Muscle of arm (tissue), 14 donors: ENCODE data around the gene TPRN. TPM values are rescaled to one million over a fixed set of nuclear protein-coding genes. Genes with fewer than 3 reads are reported as not detected.
"Not testable (repeated sequence)": the region's sequence is repeated elsewhere in the genome, so short reads cannot be mapped to it uniquely, and the experiment has no call there.

Experiments used
- DNase-seq: peaks from one replicate; pipeline ENCODE4 v3.0.0-alpha.2; 2013
- long read RNA-seq, 11 donors: transcript quantifications; one replicate each; lab custom pipeline, GENCODE V29; 2026
- polyA plus RNA-seq, 12 donors: library from polyadenylated mRNA; unstranded; fragments of 120-200 nt; gene quantifications; one replicate each; pipeline ENCODE4 v1.2.1, GENCODE V29; 2013; ENCODE audit not compliant: insufficient read length in 12 of 12

The TPRN gene, protein sequence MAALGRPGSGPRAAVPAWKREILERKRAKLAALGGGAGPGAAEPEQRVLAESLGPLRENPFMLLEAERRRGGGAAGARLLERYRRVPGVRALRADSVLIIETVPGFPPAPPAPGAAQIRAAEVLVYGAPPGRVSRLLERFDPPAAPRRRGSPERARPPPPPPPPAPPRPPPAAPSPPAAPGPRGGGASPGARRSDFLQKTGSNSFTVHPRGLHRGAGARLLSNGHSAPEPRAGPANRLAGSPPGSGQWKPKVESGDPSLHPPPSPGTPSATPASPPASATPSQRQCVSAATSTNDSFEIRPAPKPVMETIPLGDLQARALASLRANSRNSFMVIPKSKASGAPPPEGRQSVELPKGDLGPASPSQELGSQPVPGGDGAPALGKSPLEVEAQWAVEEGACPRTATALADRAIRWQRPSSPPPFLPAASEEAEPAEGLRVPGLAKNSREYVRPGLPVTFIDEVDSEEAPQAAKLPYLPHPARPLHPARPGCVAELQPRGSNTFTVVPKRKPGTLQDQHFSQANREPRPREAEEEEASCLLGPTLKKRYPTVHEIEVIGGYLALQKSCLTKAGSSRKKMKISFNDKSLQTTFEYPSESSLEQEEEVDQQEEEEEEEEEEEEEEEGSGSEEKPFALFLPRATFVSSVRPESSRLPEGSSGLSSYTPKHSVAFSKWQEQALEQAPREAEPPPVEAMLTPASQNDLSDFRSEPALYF
- polyA plus RNA-seq = 10 to 100 TPM in 2 of 12 donors, 1 to 10 TPM in 9, not detected in 1; 4.2 to 10.4 (median 7.9) TPM
- long read RNA-seq, donor 1, transcript TPRN-202 (4 exons, 2,661 nt) = major isoform, 13 of 14 reads
- long read RNA-seq, donor 1, partial matches to known transcripts = 0 of 14 reads
- long read RNA-seq, donor 1, other reads (novel, unspliced or antisense) = 0 of 14 reads
- long read RNA-seq, donor 2, partial matches to known transcripts = 0 of 1 reads
- long read RNA-seq, donor 2, other reads (novel, unspliced or antisense) = 0 of 1 reads
- long read RNA-seq, donor 3, partial matches to known transcripts = 0 of 2 reads
- long read RNA-seq, donor 3, other reads (novel, unspliced or antisense) = 0 of 2 reads
- long read RNA-seq, donor 4, partial matches to known transcripts = 0 of 1 reads
- long read RNA-seq, donor 4, other reads (novel, unspliced or antisense) = 0 of 1 reads
- long read RNA-seq, donor 5 = 0 reads
- long read RNA-seq, donor 6, partial matches to known transcripts = 0 of 7 reads
- long read RNA-seq, donor 6, other reads (novel, unspliced or antisense) = 6 of 7 reads
- long read RNA-seq, donor 7, partial matches to known transcripts = 0 of 2 reads
- long read RNA-seq, donor 7, other reads (novel, unspliced or antisense) = 0 of 2 reads
- long read RNA-seq, donor 8, partial matches to known transcripts = 0 of 2 reads
- long read RNA-seq, donor 8, other reads (novel, unspliced or antisense) = 0 of 2 reads
- long read RNA-seq, donor 9, partial matches to known transcripts = 0 of 1 reads
- long read RNA-seq, donor 9, other reads (novel, unspliced or antisense) = 0 of 1 reads
- long read RNA-seq, donor 10, transcript TPRN-202 (4 exons, 2,661 nt) = major isoform, 6 of 6 reads
- long read RNA-seq, donor 10, partial matches to known transcripts = 0 of 6 reads
- long read RNA-seq, donor 10, other reads (novel, unspliced or antisense) = 0 of 6 reads
- long read RNA-seq, donor 11, partial matches to known transcripts = 0 of 4 reads
- long read RNA-seq, donor 11, other reads (novel, unspliced or antisense) = 0 of 4 reads

DNA sequence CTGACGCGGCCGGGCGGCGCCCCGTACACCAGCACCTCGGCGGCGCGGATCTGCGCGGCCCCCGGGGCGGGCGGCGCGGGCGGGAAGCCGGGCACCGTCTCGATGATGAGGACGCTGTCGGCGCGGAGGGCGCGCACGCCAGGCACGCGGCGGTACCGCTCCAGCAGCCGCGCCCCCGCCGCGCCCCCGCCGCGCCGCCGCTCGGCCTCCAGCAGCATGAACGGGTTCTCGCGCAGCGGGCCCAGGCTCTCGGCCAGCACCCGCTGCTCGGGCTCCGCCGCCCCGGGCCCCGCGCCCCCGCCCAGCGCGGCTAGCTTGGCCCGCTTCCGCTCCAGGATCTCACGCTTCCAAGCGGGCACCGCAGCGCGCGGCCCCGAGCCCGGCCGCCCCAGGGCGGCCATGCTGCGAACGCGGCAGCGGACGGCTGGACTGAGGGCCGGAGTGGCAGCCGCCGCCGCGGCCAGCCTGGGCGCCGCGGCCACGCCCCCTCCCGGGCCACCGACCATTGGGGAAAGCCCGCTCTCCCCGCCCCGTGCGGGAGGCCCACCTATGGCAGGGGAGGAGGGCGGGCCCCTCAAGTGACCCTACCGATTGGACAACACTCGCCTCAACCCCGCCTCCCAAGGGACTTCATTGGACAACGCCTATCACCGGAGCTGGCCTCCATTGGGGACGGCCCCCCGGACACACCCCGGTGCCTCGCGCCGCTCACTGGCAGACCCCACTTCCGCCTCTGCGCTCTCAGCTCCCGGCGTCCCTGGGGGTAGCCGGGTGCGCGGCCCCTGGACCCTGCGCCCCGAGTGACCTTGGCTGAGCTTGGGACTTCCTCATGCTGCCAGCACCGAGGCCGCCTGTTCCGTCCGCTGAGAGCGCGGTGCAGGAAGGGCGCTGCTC, at the start of gene TPRN:
Gene TPRN, minus strand, starts transcription at position 431 of the 894 bp plus-strand sequence. Its CDS starts 30 bp downstream, at position 401.
- DNase-seq = peak; percentile 96

DNA sequence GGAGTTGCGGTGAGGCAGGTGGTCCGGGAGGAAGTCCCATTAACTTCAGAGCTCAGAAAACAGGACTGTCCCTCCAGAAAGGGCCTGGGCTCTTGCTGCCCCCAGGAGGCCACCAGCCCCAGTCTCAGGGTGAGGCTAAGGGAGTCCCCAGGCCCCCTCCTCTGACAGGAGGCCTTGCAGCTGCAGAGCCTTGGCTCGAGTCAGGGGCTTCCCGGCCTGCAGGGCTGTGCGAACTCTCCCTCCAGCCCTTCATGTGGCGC, 47.3 kb upstream of the TPRN start:
- DNase-seq = no peak

DNA sequence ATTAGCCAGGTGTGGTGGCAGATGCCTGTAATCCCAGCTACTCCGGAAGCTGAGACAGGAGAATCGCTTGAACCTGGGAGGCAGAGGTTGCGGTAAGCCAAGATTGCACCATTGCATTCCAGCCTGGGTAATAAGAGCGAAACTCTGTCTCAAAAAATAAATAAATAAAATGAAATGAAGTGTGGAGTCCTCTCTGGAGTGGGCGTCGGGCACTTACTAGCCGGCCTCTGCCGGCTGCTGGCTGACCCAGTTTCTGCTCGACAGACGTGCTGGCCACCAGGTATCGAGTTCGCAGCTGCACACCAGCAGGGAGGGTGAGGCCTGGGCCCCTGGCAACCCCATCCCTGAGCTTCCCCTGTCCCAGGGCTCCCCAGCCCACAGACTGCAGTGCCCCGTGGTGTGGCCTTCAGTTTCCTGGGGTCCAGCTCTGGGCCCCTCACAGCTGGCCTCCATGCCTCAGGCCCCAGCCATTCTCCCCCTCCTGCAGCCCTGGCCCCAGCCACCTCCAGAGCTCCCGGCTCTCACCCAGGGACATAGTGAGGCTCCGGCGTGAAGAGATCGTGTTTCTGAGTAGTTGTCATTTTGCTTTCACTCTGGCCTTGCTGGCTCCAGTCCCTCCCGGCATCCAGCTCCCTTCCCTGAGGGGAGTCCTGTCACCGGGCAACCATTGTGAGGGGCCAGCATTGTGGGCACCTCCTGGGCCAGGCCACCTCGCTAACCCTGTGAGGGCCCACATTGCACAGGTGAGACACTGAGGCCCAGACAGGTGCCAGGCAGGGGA, 46.8 kb upstream of the TPRN start:
- DNase-seq = no peak

DNA sequence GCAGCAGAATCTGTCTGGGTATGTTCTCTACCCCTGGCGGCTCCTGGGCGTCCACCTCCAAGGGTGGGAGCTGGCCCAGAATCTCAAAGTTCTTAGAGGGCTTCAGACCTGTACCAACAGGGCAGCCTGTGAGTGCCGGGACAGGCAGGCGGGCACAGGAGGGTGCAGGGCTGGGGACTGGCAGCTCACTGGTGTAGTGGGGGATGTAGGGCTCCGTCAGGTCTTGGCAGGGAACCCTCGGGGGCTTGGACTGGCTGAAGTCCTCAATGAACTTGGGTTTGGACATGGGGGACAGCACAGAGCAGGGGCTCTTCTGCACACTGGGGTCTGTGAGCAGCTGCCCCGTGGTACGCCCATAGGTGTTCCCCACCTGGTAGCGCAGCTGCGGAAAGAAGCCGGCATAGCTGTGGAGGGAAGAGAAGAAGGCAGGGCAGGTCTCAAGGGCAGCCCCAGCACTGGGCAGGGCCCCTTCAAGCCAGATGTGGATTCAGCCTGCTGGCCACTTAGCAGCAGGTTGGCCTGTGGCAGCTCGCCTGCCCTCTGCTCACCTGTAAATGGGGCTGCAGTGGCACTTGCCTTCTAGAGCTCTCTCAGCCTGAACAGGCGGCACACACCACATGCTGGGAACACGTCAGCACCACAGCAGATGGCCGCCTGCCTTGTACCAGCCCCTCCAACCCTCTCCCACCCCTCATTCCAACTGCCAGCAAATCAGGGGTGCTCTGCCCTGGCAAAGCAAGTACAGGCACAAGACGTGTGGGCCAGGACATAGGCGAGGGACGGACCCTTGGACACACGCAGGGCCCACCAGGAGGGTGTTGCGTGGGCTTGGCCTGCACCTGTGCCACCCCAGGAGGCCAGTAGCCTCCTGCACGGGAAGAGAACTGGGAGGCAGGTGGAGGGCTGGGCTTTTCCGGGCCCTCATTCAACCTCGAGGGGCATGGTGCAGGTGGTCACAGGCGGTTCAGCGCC, 45.2 kb upstream of the TPRN start:
- no peak for DNase-seq

DNA sequence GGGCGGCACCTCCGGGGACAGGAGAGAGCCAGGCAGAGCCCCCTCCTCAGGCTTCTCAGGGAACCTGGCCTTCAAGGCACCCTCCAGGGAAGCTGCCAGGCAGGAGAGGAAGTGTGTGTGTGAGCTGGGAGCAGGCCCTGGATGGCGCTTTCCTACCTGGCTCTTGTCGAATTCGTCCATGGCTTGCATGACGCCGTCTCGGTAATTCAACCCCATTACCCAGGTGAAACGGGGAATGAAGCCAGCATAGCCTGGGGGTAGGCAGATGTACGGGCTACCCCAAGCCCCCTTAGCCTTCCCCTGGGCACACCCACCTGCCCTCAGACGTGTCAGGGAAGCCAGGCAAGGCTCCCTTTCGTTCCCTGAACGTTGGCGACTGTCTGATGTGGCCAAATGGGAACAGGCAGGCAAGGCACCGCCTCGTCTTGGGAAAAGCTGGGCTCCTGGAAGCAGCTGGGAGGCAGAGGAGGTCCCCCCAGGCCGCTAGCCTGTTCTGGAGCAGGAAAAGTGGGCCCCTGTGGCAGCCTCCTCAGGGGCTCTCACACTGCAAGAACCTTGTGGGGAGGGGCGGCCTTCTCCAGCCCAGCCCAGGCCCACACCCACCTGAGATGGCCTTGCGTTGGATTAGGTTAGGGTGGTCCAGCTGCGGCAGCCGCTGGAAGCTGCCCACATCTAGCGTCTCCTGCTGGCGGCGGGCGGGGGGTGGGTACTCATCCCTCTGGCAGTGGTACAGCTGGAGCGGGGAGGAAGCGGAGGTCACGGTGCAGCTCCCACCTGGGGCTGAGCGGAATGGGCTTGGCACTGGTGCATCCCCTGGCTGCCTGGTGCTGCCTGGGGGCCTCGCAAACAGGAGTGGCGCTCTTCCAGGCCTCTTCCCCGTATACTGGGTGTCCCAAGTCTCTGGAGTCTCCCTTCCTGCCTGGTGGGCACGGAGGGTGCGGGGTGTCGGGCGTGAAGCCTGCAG, 44.2 kb upstream of the TPRN start:
- no peak for DNase-seq

DNA sequence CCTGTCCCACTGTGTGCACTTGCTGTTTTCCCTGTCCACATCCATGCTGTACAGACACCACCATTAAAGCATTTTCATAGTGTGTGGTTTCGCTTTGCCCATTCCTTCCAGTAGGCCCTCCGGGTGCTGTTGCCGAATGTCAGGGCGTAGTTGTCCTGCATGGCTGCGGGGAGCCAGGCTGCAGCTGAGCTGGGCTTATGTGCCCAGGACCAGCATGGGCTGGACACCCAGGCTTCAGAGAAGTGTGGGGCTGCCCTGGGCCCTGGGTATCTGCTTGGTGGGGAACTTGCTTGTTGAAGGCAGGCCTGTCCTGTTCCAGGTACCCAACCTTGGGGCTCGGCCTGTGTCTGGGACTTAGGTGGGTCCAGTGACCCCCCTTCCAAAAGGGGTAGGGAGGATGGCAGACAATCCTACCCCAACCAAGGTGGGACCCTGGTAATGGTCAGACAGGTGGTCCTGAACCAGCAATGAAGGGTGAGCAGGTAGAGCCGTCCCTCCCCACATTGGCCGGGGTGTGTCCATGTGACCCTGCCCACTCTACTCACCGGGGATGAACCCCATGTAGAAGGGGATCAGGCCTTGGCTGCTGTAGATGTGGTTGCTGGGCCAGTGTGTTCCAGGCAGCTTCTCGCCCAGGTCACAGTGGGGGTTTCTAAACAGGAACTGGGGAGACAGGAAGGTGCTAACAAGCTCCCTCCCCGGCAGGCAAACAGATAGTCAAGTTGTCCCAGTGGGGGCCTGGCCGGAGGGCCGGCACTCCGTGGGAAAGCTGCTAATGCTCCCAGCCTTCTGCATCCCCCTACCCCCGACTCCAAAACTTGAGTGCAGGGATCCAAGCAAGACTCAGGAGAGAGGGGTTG, 43.3 kb upstream of the TPRN start:
- no peak for DNase-seq

DNA sequence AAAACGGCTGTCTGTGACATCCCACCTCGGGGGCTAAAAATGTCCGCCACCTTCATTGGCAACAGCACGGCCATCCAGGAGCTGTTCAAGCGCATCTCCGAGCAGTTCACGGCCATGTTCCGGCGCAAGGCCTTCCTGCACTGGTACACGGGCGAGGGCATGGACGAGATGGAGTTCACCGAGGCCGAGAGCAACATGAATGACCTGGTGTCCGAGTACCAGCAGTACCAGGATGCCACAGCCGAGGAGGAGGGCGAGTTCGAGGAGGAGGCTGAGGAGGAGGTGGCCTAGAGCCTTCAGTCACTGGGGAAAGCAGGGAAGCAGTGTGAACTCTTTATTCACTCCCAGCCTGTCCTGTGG, 42.7 kb upstream of the TPRN start:
- not testable (repeated sequence) for DNase-seq

DNA sequence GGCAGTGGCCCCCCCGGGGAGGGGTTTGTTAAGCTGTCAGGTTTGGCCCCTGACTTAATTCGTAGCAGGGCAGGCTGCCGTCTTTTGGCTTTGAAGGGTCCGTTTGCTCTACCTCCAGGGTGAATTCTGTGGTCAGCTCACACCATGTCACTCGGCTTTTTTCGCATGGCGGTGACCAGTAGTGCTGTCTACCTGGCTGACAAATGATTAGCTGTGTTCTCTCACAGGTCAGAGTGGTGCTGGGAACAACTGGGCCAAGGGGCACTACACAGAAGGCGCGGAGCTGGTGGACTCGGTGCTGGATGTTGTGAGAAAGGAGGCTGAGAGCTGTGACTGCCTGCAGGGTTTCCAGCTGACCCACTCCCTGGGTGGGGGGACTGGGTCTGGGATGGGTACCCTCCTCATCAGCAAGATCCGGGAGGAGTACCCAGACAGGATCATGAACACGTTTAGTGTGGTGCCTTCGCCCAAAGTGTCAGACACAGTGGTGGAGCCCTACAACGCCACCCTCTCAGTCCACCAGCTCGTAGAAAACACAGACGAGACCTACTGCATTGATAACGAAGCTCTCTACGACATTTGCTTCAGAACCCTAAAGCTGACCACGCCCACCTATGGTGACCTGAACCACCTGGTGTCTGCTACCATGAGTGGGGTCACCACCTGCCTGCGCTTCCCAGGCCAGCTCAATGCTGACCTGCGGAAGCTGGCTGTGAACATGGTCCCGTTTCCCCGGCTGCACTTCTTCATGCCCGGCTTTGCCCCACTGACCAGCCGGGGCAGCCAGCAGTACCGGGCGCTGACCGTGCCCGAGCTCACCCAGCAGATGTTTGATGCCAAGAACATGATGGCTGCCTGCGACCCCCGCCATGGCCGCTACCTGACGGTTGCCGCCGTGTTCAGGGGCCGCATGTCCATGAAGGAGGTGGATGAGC, 42.0 kb upstream of the TPRN start:
- no peak for DNase-seq

DNA sequence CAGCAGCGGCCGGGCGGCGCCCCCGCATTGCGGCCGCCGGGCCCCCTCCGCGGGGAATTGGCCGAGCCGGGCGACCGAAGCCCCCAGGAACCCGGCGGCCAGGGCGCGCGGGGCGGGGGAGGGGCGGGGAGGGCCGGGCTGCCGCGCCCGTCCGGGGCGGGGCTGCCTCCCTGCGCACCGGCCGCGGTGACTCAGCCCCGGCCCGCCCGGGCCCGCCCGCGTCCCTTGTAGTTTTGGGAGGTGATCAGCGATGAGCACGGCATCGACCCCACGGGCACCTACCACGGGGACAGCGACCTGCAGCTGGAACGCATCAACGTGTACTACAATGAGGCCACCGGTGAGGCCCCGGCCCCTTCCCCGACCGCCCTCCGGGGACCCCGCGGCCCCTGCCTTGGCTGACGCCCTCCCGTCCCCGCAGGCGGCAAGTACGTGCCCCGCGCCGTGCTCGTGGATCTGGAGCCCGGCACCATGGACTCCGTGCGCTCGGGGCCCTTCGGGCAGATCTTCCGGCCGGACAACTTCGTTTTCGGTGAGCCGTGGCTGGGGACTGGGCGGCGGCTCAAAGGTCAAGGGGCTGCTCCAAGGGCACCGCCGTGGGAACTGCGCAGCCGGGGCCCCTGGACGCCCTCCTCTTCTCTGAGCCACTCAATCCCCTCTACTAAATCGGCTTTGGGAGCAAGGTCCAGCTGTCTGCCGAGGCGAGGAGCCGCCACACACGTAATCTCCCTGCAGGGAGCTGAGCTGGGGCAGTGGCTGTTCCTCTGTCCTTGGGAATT, 41.1 kb upstream of the TPRN start:
- no peak for DNase-seq

DNA sequence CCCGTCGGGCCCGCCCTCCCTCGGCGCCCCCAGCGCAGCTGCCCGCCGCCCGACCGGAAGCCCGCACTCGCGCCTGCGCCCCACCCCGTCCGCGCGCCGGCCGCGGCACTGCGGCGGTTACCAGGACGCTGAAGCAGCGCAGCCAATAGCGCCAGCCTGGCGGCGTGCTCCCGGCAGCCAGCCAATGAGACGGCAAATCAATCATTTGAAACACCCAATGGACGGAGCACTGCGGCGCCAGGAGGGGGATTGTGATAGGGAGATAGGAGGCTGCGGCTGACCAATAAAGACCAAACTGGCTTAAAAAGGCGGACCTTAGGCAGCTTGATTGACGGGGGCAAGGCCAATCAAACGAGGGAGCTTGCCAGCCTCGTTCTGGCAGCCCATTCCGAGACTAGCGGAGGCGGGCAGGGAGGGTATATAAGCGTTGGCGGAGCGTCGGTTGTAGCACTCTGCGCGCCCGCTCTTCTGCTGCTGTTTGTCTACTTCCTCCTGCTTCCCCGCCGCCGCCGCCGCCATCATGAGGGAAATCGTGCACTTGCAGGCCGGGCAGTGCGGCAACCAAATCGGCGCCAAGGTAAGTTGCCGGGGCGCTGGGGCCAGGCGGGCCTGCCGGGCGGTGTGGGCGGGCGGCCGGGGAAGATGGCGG, 40.4 kb upstream of the TPRN start, which contains the start of gene TUBB4B:
Gene TUBB4B, plus strand, starts transcription at position 447 of the 649 bp plus-strand sequence. Its CDS starts 74 bp downstream, at position 521.
- DNase-seq = peak; percentile 100

DNA sequence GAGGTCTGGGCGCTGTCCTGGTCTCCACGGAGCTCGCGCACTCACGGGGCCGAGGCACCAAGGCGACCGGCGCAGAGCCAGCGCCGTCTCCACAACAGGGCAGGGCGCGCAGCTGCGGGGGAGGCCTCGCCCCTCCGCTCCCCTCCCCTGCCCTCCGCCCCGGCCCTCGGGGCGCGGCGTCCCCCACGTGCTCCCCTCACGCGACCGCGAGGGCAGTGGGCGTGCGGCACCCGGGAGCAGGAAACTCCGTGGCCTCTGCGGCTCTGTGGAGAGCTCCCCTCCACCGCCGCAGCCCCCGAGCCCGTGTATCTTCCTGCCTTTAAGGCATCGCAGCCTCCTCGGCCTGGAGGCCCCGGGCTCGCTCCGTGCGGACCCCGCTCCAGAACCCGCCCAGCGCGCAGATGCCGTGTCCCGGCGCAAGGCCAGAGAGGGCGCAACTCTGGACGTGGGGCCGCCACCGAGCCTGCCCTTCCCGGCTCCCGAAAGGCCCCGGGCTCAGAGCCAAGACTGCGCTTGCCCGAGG, 39.8 kb upstream of the TPRN start:
- DNase-seq = peak; percentile 75

DNA sequence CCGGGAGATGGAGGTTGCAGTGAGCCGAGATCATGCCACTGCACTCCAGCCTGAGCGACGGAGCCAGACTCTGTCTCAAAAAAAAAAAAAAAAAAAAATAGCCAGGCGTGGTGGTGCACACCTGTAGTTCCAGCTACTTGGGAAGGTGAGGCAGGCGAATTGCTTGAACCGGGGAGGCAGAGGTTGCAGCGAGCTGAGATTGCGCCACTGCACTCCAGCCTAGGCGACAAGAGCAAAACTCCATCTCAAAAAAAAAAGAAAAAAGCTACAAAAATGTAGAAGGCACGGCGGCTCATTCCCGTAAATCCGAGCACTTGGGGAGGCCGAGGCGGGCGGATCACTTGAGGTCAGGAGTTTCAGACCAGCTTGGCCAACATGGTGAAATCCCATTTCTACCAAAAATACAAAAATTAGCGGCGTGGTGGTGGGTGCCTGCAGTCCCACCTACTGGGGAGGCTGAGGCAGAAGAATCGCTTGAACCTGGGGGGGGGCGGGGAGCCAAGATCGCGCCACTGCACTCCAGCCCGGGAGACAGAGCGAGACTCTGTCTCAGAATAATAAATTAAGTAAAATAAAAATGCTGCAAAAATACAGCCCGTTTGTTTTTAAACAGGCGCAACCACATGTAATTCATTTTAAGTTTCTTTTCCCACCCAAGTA, 39.1 kb upstream of the TPRN start:
- DNase-seq = not testable (repeated sequence)
